Liver (tissue), 9 donors: ENCODE data around the gene MAP1LC3B. TPM values are rescaled to one million over a fixed set of nuclear protein-coding genes. Genes with fewer than 3 reads are reported as not detected.

Experiments used
- DNase-seq: peaks from one replicate; pipeline ENCODE4 v3.0.0-alpha.2; 2017; ENCODE audit warnings: low spot score
- H3K27ac ChIP-seq, 2 donors: one replicate each; pipeline ENCODE4 v1.7.0; 2013; ENCODE audit warnings: inconsistent platforms in 2 of 2, low read length in 2 of 2, control low read depth in 1 of 2, low read depth in 1 of 2, mild to moderate bottlenecking in 1 of 2
- H3K27me3 ChIP-seq, 4 donors: one replicate each; pipeline versions ENCODE4 v1.6.1 to v1.7.0; 2013; ENCODE audit warnings: low read length in 3 of 4, inconsistent platforms in 1 of 4, mild to moderate bottlenecking in 1 of 4, moderate library complexity in 1 of 4; ENCODE audit not compliant: control insufficient read depth in 4 of 4, insufficient read depth in 4 of 4
- H3K36me3 ChIP-seq, 4 donors: one replicate each; pipeline versions ENCODE4 v1.6.1 to v1.7.0; 2013; ENCODE audit warnings: low read length in 3 of 4, mild to moderate bottlenecking in 3 of 4, low read depth in 1 of 4, moderate library complexity in 1 of 4; ENCODE audit not compliant: control insufficient read depth in 4 of 4, insufficient read depth in 3 of 4
- H3K4me1 ChIP-seq, 4 donors: one replicate each; pipeline versions ENCODE4 v1.6.1 to v1.7.0; 2013; ENCODE audit warnings: low read length in 3 of 4, mild to moderate bottlenecking in 3 of 4, moderate library complexity in 1 of 4; ENCODE audit not compliant: control insufficient read depth in 4 of 4, insufficient read depth in 4 of 4
- H3K4me3 ChIP-seq, 3 donors: one replicate each; pipeline versions ENCODE4 v1.6.1 to v1.7.0; 2013; ENCODE audit warnings: low read length in 3 of 3, control low read depth in 1 of 3, low read depth in 1 of 3, mild to moderate bottlenecking in 1 of 3
- H3K9ac ChIP-seq, 2 donors: one replicate each; pipeline ENCODE4 v1.7.0; 2013; ENCODE audit warnings: low read length in 2 of 2, mild to moderate bottlenecking in 2 of 2, moderate library complexity in 2 of 2, control low read depth in 1 of 2, low read depth in 1 of 2
- H3K9me3 ChIP-seq, 4 donors: one replicate each; pipeline versions ENCODE4 v1.6.1 to v1.7.0; 2013; ENCODE audit warnings: low read length in 3 of 4; ENCODE audit not compliant: control insufficient read depth in 4 of 4
- HNF4A ChIP-seq, 2 donors: conservative IDR thresholded peaks; 2 replicates each; pipeline ENCODE4 v1.6.1; 2016; ENCODE audit warnings: antibody characterized with exemption in 2 of 2, mild to moderate bottlenecking in 2 of 2
- NR2F2 ChIP-seq: IDR thresholded peaks from 2 replicates; pipeline ENCODE4 v1.6.1; 2016; ENCODE audit warnings: antibody characterized with exemption
- TAF1 ChIP-seq: conservative IDR thresholded peaks from 2 replicates; pipeline ENCODE4 v1.6.1; 2016; ENCODE audit warnings: antibody characterized with exemption, mild to moderate bottlenecking
- WGBS: extraction: QIAGEN DNeasy Blood & Tissue Kit; methylation state at CpG from one replicate; pipeline ENCODE4 v1.1.7; 2013; 5-methylcytosine and 5-hydroxymethylcytosine counted together
- polyA plus RNA-seq, 2 donors: library from polyadenylated mRNA; stranded (reverse) in 1 of 2; unstranded in 1 of 2; fragments of 200-250 nt in 1 of 2; fragments of >200 nt in 1 of 2; fragmentation: Nextera tagmentation in 1 of 2; extraction: Ambion mirVana in 1 of 2; gene quantifications; one replicate each; pipeline versions ENCODE4 v1.2.1 to v1.2.3, GENCODE V29; 2013 to 2015
- total RNA-seq, 2 donors: library from RNA; depleted of rRNA; stranded (reverse); fragments of >200 nt; gene quantifications; one replicate each; pipeline ENCODE4 v1.2.3, GENCODE V29; 2014
- TF ChIP-seq, protein P1 (sequence below): IDR thresholded peaks from 2 replicates; pipeline ENCODE4 v1.6.1; 2016; ENCODE audit warnings: antibody characterized with exemption
- TF ChIP-seq, protein P2 (sequence below): IDR thresholded peaks from 2 replicates; pipeline ENCODE4 v1.6.1; 2016; ENCODE audit warnings: antibody characterized with exemption, mild to moderate bottlenecking
- TF ChIP-seq, protein P3 (sequence below): IDR thresholded peaks from 2 replicates; pipeline ENCODE4 v1.6.1; 2016; ENCODE audit warnings: antibody characterized with exemption
- donor health status: healthy.
- donor health status: healthy.
- donor health status: healthy.
- donor health status: healthy.
- donor health status: healthy.

MAP1LC3B gene
- total and polyA plus RNA-seq, 4 donors: 10.3 to 36.3 (median 15.7) TPM

DNA sequence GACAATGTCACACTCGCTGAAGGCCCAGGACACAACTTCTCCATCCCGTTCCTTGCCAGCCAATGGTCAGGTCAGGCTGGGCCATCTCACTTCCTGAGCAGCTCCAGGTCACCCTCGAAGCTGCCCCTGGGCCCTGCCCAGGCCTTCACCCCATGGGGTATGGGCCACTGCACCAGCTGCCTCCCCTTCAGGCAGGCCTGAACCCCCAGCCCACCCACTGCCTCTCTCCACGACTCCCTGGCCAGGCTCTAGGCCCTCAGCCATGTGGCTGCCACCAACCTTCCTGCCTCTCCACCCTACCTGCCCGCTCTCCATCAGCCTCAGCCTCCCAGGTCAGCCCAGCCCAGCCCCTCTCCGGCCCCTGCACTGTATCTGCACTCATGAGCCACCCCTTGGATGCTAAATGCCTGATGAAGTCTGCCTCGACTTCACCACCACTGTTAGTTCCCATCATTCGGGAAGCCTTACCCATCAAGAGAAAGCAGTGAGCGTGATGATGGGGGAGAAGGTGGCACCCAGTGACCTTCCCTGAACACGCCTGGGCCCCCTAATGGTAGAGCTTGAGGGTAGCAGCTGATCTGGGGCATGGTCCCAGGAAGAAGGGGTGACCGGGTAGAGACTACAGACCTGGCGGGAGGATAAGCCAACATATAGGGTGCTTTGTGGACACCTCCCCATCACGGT, 44.1 kb upstream of the MAP1LC3B start:
- WGBS: 92% methylated on average over 13 of the region's 13 CpGs
- Histone ChIP-seq H3K4me1 (peaks cover 0 to 3% (median 0%) of the 10 kb centered on the region in 4 donors), H3K9ac (no peak overlapping the region), H3K27me3 (no peaks in the 10 kb centered on the region), H3K27ac (no peak overlapping the region), H3K9me3 (no peaks in the 10 kb centered on the region), H3K4me3 (no peak overlapping the region), H3K36me3 (peaks cover 7 to 44% (median 16%) of the 10 kb centered on the region in 4 donors)
- DNase-seq: no peak
- TF ChIP-seq HNF4A (conservative IDR thresholded peaks at IDR 0.05): no peak
- TF ChIP-seq, protein P1, sequence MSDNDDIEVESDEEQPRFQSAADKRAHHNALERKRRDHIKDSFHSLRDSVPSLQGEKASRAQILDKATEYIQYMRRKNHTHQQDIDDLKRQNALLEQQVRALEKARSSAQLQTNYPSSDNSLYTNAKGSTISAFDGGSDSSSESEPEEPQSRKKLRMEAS: no peak

DNA sequence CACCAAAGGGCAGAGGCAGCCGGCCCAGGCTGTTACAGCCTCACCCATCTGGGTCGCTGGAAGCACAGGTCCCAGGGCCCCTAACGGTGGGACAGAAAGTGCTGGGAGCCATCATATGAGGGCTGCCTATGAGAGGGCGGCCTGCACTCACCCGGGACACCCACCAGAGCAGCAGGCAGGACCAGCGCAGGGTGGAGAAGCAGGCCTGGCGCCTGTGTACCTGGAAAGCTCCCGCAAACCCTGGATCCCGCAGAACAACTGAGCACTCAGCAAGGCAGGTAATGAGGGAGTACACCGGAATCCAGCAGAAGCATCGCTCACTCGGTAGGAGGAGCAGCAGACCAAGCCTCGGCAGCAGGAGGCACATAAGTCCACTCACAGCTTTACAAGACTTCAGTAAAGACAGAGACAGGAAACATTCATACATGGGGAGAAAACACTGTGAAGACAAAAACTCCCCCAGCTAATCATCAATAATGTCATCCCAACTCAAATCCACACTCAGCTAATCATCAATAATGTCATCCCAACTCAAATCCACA, 43.4 kb upstream of the MAP1LC3B start:
- H3K9ac ChIP-seq: no peak overlapping the region
- TF ChIP-seq TAF1: no peak
- 95% methylated on average over 13 of the region's 13 CpGs for WGBS
- no peaks in the 10 kb centered on the region for H3K27me3 ChIP-seq
- H3K36me3 ChIP-seq: peaks cover 7 to 38% (median 13%) of the 10 kb centered on the region in 4 donors
- DNase-seq: no peak
- peaks cover 0 to 5% (median 0%) of the 10 kb centered on the region in 4 donors for H3K4me1 ChIP-seq
- no peak overlapping the region for H3K4me3 ChIP-seq
- H3K27ac ChIP-seq: no peak overlapping the region
- no peaks in the 10 kb centered on the region for H3K9me3 ChIP-seq

DNA sequence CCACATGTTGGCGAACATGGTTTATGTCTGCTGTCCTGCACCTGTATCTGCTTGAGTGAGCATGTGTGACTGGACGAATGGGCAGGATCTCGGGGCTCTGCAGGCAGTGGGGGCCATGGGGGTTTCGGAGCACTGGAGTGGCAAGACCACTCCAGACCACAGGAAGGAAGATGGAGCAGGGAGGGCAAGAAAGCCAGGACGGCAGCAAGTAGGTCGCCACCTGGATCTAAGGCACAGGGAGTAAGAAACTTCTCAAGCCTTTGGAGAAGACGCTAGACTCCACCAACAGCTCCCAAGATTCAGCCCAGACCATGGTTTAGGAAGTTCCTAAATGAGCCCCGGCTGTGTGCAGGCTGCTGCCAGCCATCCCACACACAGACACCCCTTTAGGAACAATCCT, 42.1 kb upstream of the MAP1LC3B start:
- Histone ChIP-seq H3K9ac (no peak overlapping the region), H3K4me3 (no peak overlapping the region), H3K4me1 (peaks cover 0 to 5% (median 0%) of the 10 kb centered on the region in 4 donors), H3K27me3 (no peaks in the 10 kb centered on the region), H3K36me3 (peaks cover 4 to 30% (median 9%) of the 10 kb centered on the region in 4 donors), H3K9me3 (no peaks in the 10 kb centered on the region), H3K27ac (no peak overlapping the region)
- DNase-seq: no peak
- 92% methylated on average over 8 of the region's 8 CpGs for WGBS
- TF ChIP-seq, protein P2, sequence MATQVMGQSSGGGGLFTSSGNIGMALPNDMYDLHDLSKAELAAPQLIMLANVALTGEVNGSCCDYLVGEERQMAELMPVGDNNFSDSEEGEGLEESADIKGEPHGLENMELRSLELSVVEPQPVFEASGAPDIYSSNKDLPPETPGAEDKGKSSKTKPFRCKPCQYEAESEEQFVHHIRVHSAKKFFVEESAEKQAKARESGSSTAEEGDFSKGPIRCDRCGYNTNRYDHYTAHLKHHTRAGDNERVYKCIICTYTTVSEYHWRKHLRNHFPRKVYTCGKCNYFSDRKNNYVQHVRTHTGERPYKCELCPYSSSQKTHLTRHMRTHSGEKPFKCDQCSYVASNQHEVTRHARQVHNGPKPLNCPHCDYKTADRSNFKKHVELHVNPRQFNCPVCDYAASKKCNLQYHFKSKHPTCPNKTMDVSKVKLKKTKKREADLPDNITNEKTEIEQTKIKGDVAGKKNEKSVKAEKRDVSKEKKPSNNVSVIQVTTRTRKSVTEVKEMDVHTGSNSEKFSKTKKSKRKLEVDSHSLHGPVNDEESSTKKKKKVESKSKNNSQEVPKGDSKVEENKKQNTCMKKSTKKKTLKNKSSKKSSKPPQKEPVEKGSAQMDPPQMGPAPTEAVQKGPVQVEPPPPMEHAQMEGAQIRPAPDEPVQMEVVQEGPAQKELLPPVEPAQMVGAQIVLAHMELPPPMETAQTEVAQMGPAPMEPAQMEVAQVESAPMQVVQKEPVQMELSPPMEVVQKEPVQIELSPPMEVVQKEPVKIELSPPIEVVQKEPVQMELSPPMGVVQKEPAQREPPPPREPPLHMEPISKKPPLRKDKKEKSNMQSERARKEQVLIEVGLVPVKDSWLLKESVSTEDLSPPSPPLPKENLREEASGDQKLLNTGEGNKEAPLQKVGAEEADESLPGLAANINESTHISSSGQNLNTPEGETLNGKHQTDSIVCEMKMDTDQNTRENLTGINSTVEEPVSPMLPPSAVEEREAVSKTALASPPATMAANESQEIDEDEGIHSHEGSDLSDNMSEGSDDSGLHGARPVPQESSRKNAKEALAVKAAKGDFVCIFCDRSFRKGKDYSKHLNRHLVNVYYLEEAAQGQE: no peak
- TF ChIP-seq TAF1: no peak

DNA sequence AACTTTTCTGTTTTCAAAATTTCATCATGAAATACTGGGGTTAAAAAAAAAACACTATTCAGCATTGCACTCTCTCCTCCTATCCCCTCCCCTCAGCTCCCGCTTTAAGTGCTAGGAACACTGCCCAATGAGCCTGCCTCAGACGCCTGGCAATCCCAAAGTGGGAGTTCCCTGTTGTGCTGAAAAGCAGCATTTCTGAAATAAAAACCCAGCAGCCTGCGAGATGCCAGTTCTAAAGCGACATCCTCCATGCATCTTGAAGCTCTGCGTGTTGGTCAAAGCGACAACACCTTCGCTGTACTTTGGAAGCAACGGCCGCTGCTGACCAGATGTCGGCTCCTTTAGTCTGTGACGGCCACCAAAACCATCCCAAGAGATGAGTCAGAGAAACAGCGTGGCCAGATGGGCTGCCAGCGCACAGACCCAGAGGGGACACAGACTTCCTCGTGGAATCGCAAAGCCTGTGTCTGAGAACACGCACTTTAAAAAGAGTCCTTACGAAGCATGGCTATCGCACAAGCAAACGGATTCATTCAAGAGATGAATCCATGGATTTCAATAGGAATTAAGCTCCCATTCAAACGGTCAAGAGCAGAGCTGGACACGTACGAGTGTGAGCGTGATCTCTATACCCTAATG, 41.3 kb upstream of the MAP1LC3B start:
- 91% methylated on average over 23 of the region's 23 CpGs for WGBS
- Histone ChIP-seq H3K27ac (no peak overlapping the region), H3K9ac (no peak overlapping the region)

More for the DNA sequence above, 41.3 kb upstream of the MAP1LC3B start:
- DNase-seq: no peak
- peaks cover 4 to 25% (median 9%) of the 10 kb centered on the region in 4 donors for H3K36me3 ChIP-seq
- no peaks in the 10 kb centered on the region for H3K27me3 ChIP-seq
- TF ChIP-seq NR2F2: no peak
- TF ChIP-seq, protein P3, sequence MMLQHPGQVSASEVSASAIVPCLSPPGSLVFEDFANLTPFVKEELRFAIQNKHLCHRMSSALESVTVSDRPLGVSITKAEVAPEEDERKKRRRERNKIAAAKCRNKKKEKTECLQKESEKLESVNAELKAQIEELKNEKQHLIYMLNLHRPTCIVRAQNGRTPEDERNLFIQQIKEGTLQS: no peak
- TF ChIP-seq, protein P2: no peak
- H3K9me3 ChIP-seq: no peaks in the 10 kb centered on the region
- H3K4me3 ChIP-seq: no peak overlapping the region
- H3K4me1 ChIP-seq: peaks cover 0 to 3% (median 0%) of the 10 kb centered on the region in 4 donors
